Skeletal muscle satellite cell (primary cell): ENCODE data around the gene ADAP1.
A peak's percentile ranks its signal among the peaks of the same experiment; 100 is the strongest.

Source experiments
- H3K27me3 ChIP-seq: 2 replicates; pipeline ENCODE4 v1.7.0; 2013; ENCODE audit warnings: low read length; ENCODE audit not compliant: control insufficient read depth, insufficient read depth
- H3K36me3 ChIP-seq: 2 replicates; pipeline ENCODE4 v1.7.0; 2013; ENCODE audit warnings: mild to moderate bottlenecking, control low read depth, low read length; ENCODE audit not compliant: insufficient read depth
- H3K4me1 ChIP-seq: 2 replicates; pipeline ENCODE4 v1.7.0; 2013; ENCODE audit warnings: low read length; ENCODE audit not compliant: control insufficient read depth, insufficient read depth
- H3K4me2 ChIP-seq: 2 replicates; pipeline ENCODE4 v1.7.0; 2013; ENCODE audit warnings: mild to moderate bottlenecking, low read length
- H3K4me3 ChIP-seq: 2 replicates; pipeline ENCODE4 v1.7.0; 2013; ENCODE audit warnings: low read length
- H3K9ac ChIP-seq: 2 replicates; pipeline ENCODE4 v1.7.0; 2013; ENCODE audit warnings: mild to moderate bottlenecking, low read depth, low read length, moderate library complexity
- H3K9me3 ChIP-seq: replicated peaks from 2 replicates; pipeline ENCODE4 v1.7.0; 2013; ENCODE audit warnings: mild to moderate bottlenecking, control low read depth, low read length

Gene ADAP1

GRCh38 chr7:985915-986741 lies 31.6 kb upstream of the ADAP1 start:
- Histone ChIP-seq H3K9ac (no peak overlapping the region), H3K9me3 (no peaks in the 10 kb centered on the region), H3K4me2 (peak overlapping the region; percentile 69)

GRCh38 chr7:985127-985416 lies 30.6 kb upstream of the ADAP1 start:
- Histone ChIP-seq H3K36me3 (no peaks in the 10 kb centered on the region), H3K27me3 (peaks cover 26% of the 10 kb centered on the region), H3K4me1 (peaks cover 10% of the 10 kb centered on the region), H3K4me3 (no peak overlapping the region), H3K9me3 (no peaks in the 10 kb centered on the region), H3K4me2 (no peak overlapping the region), H3K9ac (no peak overlapping the region)

More at GRCh38 chr7:985915-986741, 31.6 kb upstream of the ADAP1 start:
- Histone ChIP-seq H3K4me3 (no peak overlapping the region), H3K27me3 (peaks cover 33% of the 10 kb centered on the region), H3K36me3 (no peaks in the 10 kb centered on the region), H3K4me1 (peaks cover 10% of the 10 kb centered on the region)

- H3K27me3 ChIP-seq = peaks cover 30% of the 10 kb centered on the region
Observed at GRCh38 chr7:984361-985126, 30.1 kb upstream of the ADAP1 start.

GRCh38 chr7:983616-984071 lies 29.2 kb upstream of the ADAP1 start:
- Histone ChIP-seq H3K9ac (no peak overlapping the region), H3K4me1 (peaks cover 10% of the 10 kb centered on the region), H3K4me2 (no peak overlapping the region), H3K36me3 (no peaks in the 10 kb centered on the region), H3K9me3 (no peaks in the 10 kb centered on the region), H3K27me3 (peaks cover 30% of the 10 kb centered on the region), H3K4me3 (no peak overlapping the region)

More at GRCh38 chr7:984361-985126, 30.1 kb upstream of the ADAP1 start:
- H3K4me1 ChIP-seq = peaks cover 10% of the 10 kb centered on the region
- H3K4me2 ChIP-seq = no peak overlapping the region
- no peaks in the 10 kb centered on the region for H3K9me3 ChIP-seq
- H3K4me3 ChIP-seq = no peak overlapping the region
- no peaks in the 10 kb centered on the region for H3K36me3 ChIP-seq
- no peak overlapping the region for H3K9ac ChIP-seq

GRCh38 chr7:983004-983615 lies 28.6 kb upstream of the ADAP1 start, which contains the start of gene CYP2W1:
Gene CYP2W1 (plus strand): TSS chr7:983181. CDS start chr7:983212, 31 bp downstream.
- H3K4me2 ChIP-seq = no peak within 1 kb of the TSS
- H3K4me1 ChIP-seq = peaks cover 10% of the 10 kb centered on the region
- H3K9me3 ChIP-seq = no peaks in the 10 kb centered on the region
- H3K4me3 ChIP-seq = no peak within 1 kb of the TSS
- no peak within 1 kb of the TSS for H3K9ac ChIP-seq
- peaks cover 30% of the 10 kb centered on the region for H3K27me3 ChIP-seq
- no peaks in the 10 kb centered on the region for H3K36me3 ChIP-seq

- H3K4me3 ChIP-seq = no peak overlapping the region
- no peaks in the 10 kb centered on the region for H3K36me3 ChIP-seq
- no peaks in the 10 kb centered on the region for H3K9me3 ChIP-seq
- no peak overlapping the region for H3K9ac ChIP-seq
- H3K4me2 ChIP-seq = no peak overlapping the region
- peaks cover 10% of the 10 kb centered on the region for H3K4me1 ChIP-seq
- H3K27me3 ChIP-seq = peaks cover 30% of the 10 kb centered on the region
Observed at GRCh38 chr7:982511-983003, 28.1 kb upstream of the ADAP1 start.

GRCh38 chr7:981793-982510 lies 27.5 kb upstream of the ADAP1 start:
- H3K4me2 ChIP-seq = no peak overlapping the region
- H3K9ac ChIP-seq = no peak overlapping the region
- no peaks in the 10 kb centered on the region for H3K9me3 ChIP-seq
- H3K27me3 ChIP-seq = peaks cover 30% of the 10 kb centered on the region
- H3K36me3 ChIP-seq = no peaks in the 10 kb centered on the region
- H3K4me1 ChIP-seq = peaks cover 10% of the 10 kb centered on the region
- no peak overlapping the region for H3K4me3 ChIP-seq

- H3K9me3 ChIP-seq = no peaks in the 10 kb centered on the region
- no peaks in the 10 kb centered on the region for H3K36me3 ChIP-seq
- H3K4me2 ChIP-seq = no peak overlapping the region
- no peak overlapping the region for H3K4me3 ChIP-seq
- H3K9ac ChIP-seq = no peak overlapping the region
- peaks cover 3% of the 10 kb centered on the region for H3K4me1 ChIP-seq
- peaks cover 22% of the 10 kb centered on the region for H3K27me3 ChIP-seq
Observed at GRCh38 chr7:979886-980571, 25.5 kb upstream of the ADAP1 start.

GRCh38 chr7:979151-979550 lies 24.7 kb upstream of the ADAP1 start:
- no peak overlapping the region for H3K4me3 ChIP-seq
- H3K27me3 ChIP-seq = peaks cover 20% of the 10 kb centered on the region
- H3K4me1 ChIP-seq = peaks cover 3% of the 10 kb centered on the region

GRCh38 chr7:978416-979091 lies 24.1 kb upstream of the ADAP1 start:
- H3K4me3 ChIP-seq = no peak overlapping the region
- peaks cover 16% of the 10 kb centered on the region for H3K27me3 ChIP-seq
- no peaks in the 10 kb centered on the region for H3K36me3 ChIP-seq
- H3K4me2 ChIP-seq = no peak overlapping the region
- H3K9ac ChIP-seq = no peak overlapping the region
- H3K4me1 ChIP-seq = peaks cover 3% of the 10 kb centered on the region
- H3K9me3 ChIP-seq = no peaks in the 10 kb centered on the region

More at GRCh38 chr7:979151-979550, 24.7 kb upstream of the ADAP1 start:
- no peak overlapping the region for H3K9ac ChIP-seq
- no peak overlapping the region for H3K4me2 ChIP-seq
- H3K36me3 ChIP-seq = no peaks in the 10 kb centered on the region
- H3K9me3 ChIP-seq = no peaks in the 10 kb centered on the region
